ENCODE results near the gene KLF16.

The KLF16 gene

DNA sequence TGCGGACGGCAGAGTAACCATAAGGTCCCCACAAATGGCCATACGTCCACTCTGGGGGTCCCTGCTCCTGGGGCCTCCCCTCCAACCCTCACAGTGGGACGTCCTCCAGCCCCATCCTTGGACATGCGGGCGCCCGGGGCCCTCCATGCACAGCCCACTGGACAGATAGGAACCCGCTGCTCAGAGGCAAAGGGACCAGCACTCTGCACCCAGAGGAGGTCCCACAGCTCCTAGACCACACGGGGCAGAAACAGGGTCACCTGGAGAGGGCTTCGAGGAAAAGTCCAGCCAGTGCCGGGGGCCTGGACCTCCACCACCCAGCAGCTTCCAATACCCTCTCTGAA lies 26.2 kb downstream of the KLF16 start:
- no peak for TF ChIP-seq ZNF8 (CRISPR knock-in tag; IDR thresholded peaks at IDR 0.05)
- TF ChIP-seq, protein P1, sequence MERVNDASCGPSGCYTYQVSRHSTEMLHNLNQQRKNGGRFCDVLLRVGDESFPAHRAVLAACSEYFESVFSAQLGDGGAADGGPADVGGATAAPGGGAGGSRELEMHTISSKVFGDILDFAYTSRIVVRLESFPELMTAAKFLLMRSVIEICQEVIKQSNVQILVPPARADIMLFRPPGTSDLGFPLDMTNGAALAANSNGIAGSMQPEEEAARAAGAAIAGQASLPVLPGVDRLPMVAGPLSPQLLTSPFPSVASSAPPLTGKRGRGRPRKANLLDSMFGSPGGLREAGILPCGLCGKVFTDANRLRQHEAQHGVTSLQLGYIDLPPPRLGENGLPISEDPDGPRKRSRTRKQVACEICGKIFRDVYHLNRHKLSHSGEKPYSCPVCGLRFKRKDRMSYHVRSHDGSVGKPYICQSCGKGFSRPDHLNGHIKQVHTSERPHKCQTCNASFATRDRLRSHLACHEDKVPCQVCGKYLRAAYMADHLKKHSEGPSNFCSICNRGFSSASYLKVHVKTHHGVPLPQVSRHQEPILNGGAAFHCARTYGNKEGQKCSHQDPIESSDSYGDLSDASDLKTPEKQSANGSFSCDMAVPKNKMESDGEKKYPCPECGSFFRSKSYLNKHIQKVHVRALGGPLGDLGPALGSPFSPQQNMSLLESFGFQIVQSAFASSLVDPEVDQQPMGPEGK (CRISPR knock-in tag; IDR thresholded peaks at IDR 0.05; ENCODE audit: borderline replicate concordance), result no peak
- no peak for TF ChIP-seq ARNTL (CRISPR knock-in tag; IDR thresholded peaks at IDR 0.05; ENCODE audit: borderline replicate concordance, low read depth)
- TF ChIP-seq ESRRG (CRISPR knock-in tag; IDR thresholded peaks at IDR 0.05), result no peak
- TF ChIP-seq ZC3H10 (CRISPR knock-in tag; IDR thresholded peaks at IDR 0.05), result no peak
- no peak for TF ChIP-seq OSR1 (CRISPR knock-in tag; IDR thresholded peaks at IDR 0.05)
- no peak for TF ChIP-seq SNAI2 (CRISPR knock-in tag; IDR thresholded peaks at IDR 0.05)
- TF ChIP-seq GLIS3 (CRISPR knock-in tag; IDR thresholded peaks at IDR 0.05), result no peak
- TF ChIP-seq, protein P2, sequence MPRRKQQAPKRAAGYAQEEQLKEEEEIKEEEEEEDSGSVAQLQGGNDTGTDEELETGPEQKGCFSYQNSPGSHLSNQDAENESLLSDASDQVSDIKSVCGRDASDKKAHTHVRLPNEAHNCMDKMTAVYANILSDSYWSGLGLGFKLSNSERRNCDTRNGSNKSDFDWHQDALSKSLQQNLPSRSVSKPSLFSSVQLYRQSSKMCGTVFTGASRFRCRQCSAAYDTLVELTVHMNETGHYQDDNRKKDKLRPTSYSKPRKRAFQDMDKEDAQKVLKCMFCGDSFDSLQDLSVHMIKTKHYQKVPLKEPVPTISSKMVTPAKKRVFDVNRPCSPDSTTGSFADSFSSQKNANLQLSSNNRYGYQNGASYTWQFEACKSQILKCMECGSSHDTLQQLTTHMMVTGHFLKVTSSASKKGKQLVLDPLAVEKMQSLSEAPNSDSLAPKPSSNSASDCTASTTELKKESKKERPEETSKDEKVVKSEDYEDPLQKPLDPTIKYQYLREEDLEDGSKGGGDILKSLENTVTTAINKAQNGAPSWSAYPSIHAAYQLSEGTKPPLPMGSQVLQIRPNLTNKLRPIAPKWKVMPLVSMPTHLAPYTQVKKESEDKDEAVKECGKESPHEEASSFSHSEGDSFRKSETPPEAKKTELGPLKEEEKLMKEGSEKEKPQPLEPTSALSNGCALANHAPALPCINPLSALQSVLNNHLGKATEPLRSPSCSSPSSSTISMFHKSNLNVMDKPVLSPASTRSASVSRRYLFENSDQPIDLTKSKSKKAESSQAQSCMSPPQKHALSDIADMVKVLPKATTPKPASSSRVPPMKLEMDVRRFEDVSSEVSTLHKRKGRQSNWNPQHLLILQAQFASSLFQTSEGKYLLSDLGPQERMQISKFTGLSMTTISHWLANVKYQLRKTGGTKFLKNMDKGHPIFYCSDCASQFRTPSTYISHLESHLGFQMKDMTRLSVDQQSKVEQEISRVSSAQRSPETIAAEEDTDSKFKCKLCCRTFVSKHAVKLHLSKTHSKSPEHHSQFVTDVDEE (CRISPR knock-in tag; IDR thresholded peaks at IDR 0.05), result no peak
- TF ChIP-seq TOX (CRISPR knock-in tag; IDR thresholded peaks at IDR 0.05; ENCODE audit: borderline replicate concordance), result no peak
- ATAC-seq, result no peak

DNA sequence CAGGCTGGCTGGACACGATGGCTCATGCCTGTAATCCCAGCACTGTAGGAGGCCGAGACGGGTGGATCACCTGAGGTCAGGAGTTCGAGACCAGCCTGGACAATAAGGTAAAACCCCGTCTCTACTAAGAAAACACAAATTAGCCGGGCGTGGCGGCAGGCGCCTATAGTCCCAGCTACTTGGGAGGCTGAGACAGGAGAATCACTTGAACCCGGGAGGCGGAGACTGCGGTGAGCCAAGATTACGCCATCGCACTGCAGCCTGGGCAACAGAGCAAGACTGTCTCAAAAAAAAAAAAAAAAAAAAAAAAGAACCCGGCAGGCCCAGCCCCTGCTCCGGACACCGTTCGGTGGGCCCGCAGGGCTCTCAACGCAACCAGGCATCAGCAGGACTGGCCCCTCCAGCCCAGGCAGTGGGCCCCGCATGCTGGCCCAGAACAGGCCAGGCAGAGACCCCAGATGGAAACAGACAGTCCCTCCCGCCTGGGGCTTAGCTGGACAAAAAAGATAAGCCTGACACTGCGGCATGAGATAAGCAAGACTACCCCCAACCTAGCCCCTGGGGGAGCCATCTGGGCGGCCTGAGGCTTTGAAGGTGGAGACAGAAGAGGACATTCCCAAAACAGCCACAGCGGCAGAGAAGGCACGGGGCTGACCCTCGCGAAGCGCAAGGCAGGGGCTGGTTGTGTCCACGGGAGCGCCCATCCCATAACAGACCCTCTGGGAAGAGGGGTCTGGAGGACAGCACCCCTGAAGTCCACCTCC lies 26.7 kb downstream of the KLF16 start:
- ATAC-seq, result no peak

DNA sequence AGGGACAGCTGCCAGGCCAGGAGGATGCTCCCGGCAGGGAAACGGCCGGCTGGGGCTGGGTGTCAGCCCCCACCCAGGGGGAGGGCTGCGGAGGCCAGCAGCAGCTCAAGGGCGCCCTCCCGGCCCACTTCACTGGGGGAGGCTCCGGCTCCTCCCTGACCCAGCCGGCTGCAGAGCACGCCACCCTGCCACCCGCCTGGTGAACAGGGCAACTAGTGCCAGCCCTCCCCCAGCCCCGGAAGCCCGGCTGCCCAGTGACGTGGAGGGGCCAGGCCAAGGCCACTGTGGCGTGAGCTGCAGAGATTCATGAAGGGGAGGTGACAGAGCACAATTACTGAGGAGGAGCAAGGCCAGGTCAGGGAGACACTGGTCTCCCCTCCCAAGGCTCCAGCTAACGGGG lies 29.8 kb downstream of the KLF16 start:
- no peak for ATAC-seq
- TF ChIP-seq ZFP30 (CRISPR knock-in tag; IDR thresholded peaks at IDR 0.05) (no peak), ARNTL (CRISPR knock-in tag; IDR thresholded peaks at IDR 0.05; ENCODE audit: borderline replicate concordance, low read depth) (no peak), BACH2 (CRISPR knock-in tag; IDR thresholded peaks at IDR 0.05; ENCODE audit: borderline replicate concordance) (no peak), RARB (CRISPR knock-in tag; IDR thresholded peaks at IDR 0.05) (no peak)
- TF ChIP-seq, protein P3, sequence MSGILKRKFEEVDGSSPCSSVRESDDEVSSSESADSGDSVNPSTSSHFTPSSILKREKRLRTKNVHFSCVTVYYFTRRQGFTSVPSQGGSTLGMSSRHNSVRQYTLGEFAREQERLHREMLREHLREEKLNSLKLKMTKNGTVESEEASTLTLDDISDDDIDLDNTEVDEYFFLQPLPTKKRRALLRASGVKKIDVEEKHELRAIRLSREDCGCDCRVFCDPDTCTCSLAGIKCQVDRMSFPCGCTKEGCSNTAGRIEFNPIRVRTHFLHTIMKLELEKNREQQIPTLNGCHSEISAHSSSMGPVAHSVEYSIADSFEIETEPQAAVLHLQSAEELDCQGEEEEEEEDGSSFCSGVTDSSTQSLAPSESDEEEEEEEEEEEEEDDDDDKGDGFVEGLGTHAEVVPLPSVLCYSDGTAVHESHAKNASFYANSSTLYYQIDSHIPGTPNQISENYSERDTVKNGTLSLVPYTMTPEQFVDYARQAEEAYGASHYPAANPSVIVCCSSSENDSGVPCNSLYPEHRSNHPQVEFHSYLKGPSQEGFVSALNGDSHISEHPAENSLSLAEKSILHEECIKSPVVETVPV (CRISPR knock-in tag; IDR thresholded peaks at IDR 0.05), result no peak

More for the DNA sequence above, 26.7 kb downstream of the KLF16 start:
- no peak for TF ChIP-seq TOX (CRISPR knock-in tag; IDR thresholded peaks at IDR 0.05; ENCODE audit: borderline replicate concordance)
- no peak for TF ChIP-seq ZNF8 (CRISPR knock-in tag; IDR thresholded peaks at IDR 0.05)
- no peak for TF ChIP-seq GLIS3 (CRISPR knock-in tag; IDR thresholded peaks at IDR 0.05)
- TF ChIP-seq PPARA (CRISPR knock-in tag; IDR thresholded peaks at IDR 0.05; ENCODE audit: borderline replicate concordance), result no peak
- no peak for TF ChIP-seq ISL1 (CRISPR knock-in tag; IDR thresholded peaks at IDR 0.05)
- no peak for TF ChIP-seq SNAI2 (CRISPR knock-in tag; IDR thresholded peaks at IDR 0.05)

DNA sequence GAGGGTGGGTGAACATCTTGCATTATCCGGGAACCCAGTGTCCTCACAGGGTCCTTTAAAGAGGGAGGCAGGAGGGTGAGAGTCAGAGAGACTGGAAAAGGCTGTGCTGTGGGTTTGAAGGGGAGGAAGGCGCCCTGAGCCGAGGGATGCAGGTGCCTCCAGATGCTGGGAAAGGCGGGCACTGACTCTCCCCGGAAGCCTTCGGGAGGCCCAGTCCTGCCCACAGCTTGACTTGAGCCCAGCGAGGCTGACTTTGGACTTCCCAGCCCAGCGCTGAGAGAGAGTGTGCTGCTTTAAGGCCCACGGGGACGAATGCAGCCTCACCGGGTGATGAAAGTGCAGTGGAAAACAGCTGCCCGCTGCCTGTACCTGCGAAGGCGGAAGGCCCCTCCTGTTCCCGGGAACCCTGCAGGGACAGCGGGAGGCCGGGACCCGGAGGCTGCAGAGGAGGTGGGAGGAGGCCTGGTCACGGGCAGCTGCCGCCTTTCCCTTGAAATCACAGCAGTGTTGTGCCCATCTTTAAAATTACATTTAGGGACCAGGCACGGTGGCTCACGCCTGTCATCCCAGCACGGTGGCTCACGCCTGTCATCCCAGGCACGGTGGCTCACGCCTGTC lies 31.2 kb downstream of the KLF16 start:
- TF ChIP-seq ZNF70 (CRISPR knock-in tag; IDR thresholded peaks at IDR 0.05) (no peak), RARB (CRISPR knock-in tag; IDR thresholded peaks at IDR 0.05) (no peak), CSDC2 (CRISPR knock-in tag; IDR thresholded peaks at IDR 0.05) (no peak), TCF4 (CRISPR knock-in tag; IDR thresholded peaks at IDR 0.05; ENCODE audit: borderline replicate concordance) (no peak), ARNTL (CRISPR knock-in tag; IDR thresholded peaks at IDR 0.05; ENCODE audit: borderline replicate concordance, low read depth) (no peak), ZFP3 (CRISPR knock-in tag; IDR thresholded peaks at IDR 0.05) (no peak), BACH2 (CRISPR knock-in tag; IDR thresholded peaks at IDR 0.05; ENCODE audit: borderline replicate concordance) (no peak), OSR1 (CRISPR knock-in tag; IDR thresholded peaks at IDR 0.05) (no peak), ZC3H10 (CRISPR knock-in tag; IDR thresholded peaks at IDR 0.05) (no peak), ISL1 (CRISPR knock-in tag; IDR thresholded peaks at IDR 0.05) (no peak), ESRRG (CRISPR knock-in tag; IDR thresholded peaks at IDR 0.05) (no peak), GLIS3 (CRISPR knock-in tag; IDR thresholded peaks at IDR 0.05) (no peak)
- TF ChIP-seq, protein P3 (CRISPR knock-in tag; IDR thresholded peaks at IDR 0.05), result no peak
- TF ChIP-seq, protein P1 (CRISPR knock-in tag; IDR thresholded peaks at IDR 0.05; ENCODE audit: borderline replicate concordance), result no peak
- no peak for ATAC-seq
